ENCODE measurements around the gene QRICH2. TPM values are rescaled to one million over a fixed set of nuclear protein-coding genes. Genes with fewer than 3 reads are reported as not detected.

The QRICH2 gene
- total and polyA plus RNA-seq, 4 donors: 0.56 to 6.1 (median 0.67) TPM

GRCh38 chr17:76273445-76274111, 34.5 kb downstream of the QRICH2 start:
- 81% methylated on average over 26 of the region's 26 CpGs for WGBS
- Histone ChIP-seq H3K27me3 (ENCODE audit: control insufficient read depth in 4 of 4, insufficient read depth in 4 of 4, low read length in 3 of 4) (no peaks in the 10 kb centered on the region), H3K4me1 (ENCODE audit: control insufficient read depth in 4 of 4, insufficient read depth in 4 of 4, low read length in 3 of 4) (peaks cover 7 to 23% (median 16%) of the 10 kb centered on the region in 4 donors), H3K36me3 (ENCODE audit: control insufficient read depth in 4 of 4, insufficient read depth in 3 of 4, low read depth in 1 of 4, low read length in 3 of 4) (peaks cover 0 to 3% (median 0%) of the 10 kb centered on the region in 4 donors), H3K9me3 (ENCODE audit: control insufficient read depth in 4 of 4, low read length in 3 of 4) (no peaks in the 10 kb centered on the region), H3K4me3 (ENCODE audit: low read depth in 1 of 3, low read length in 3 of 3) (no peak overlapping the region), H3K27ac (ENCODE audit: low read depth in 1 of 2, low read length in 2 of 2) (no peak overlapping the region), H3K9ac (ENCODE audit: low read depth in 1 of 2, low read length in 2 of 2) (no peak overlapping the region)
- TF ChIP-seq JUND (IDR thresholded peaks at IDR 0.05): no peak
- TF ChIP-seq ATF3 (IDR thresholded peaks at IDR 0.05): no peak
- TF ChIP-seq REST (IDR thresholded peaks at IDR 0.05): no peak
- no peak for TF ChIP-seq CTCF (IDR thresholded peaks at IDR 0.05; ENCODE audit: low read depth, low read length, missing input control)
- no peak for TF ChIP-seq ZBTB33 (IDR thresholded peaks at IDR 0.05)
- TF ChIP-seq RAD21 (IDR thresholded peaks at IDR 0.05): no peak
- TF ChIP-seq NR2F2 (IDR thresholded peaks at IDR 0.05): no peak
- TF ChIP-seq EGR1 (IDR thresholded peaks at IDR 0.05; ENCODE audit: low read depth in 2 of 2): no peak
- DNase-seq (ENCODE audit: low spot score): no peak

GRCh38 chr17:76272541-76273444, 35.3 kb downstream of the QRICH2 start:
- Histone ChIP-seq H3K36me3 (ENCODE audit: control insufficient read depth in 4 of 4, insufficient read depth in 3 of 4, low read depth in 1 of 4, low read length in 3 of 4) (peaks cover 0 to 3% (median 0%) of the 10 kb centered on the region in 4 donors), H3K27me3 (ENCODE audit: control insufficient read depth in 4 of 4, insufficient read depth in 4 of 4, low read length in 3 of 4) (no peaks in the 10 kb centered on the region), H3K27ac (ENCODE audit: low read depth in 1 of 2, low read length in 2 of 2) (peak overlapping the region in 1 of 2 donors; percentile 59), H3K9ac (ENCODE audit: low read depth in 1 of 2, low read length in 2 of 2) (no peak overlapping the region), H3K4me1 (ENCODE audit: control insufficient read depth in 4 of 4, insufficient read depth in 4 of 4, low read length in 3 of 4) (peaks cover 7 to 26% (median 20%) of the 10 kb centered on the region in 4 donors), H3K9me3 (ENCODE audit: control insufficient read depth in 4 of 4, low read length in 3 of 4) (no peaks in the 10 kb centered on the region), H3K4me3 (ENCODE audit: low read depth in 1 of 3, low read length in 3 of 3) (no peak overlapping the region)
- DNase-seq (ENCODE audit: low spot score): no peak
- TF ChIP-seq ATF3 (IDR thresholded peaks at IDR 0.05): no peak
- TF ChIP-seq HNF4A (conservative IDR thresholded peaks at IDR 0.05): no peak
- no peak for TF ChIP-seq GABPA (IDR thresholded peaks at IDR 0.05 in 1 of 2, conservative IDR thresholded peaks at IDR 0.05 in 1 of 2)
- TF ChIP-seq REST (IDR thresholded peaks at IDR 0.05): no peak
- TF ChIP-seq FOXA1 (IDR thresholded peaks at IDR 0.05): no peak
- no peak for TF ChIP-seq HNF4G (IDR thresholded peaks at IDR 0.05)
- TF ChIP-seq YY1 (IDR thresholded peaks at IDR 0.05): no peak
- no peak for TF ChIP-seq NR2F2 (IDR thresholded peaks at IDR 0.05)
- no peak for TF ChIP-seq RXRA (IDR thresholded peaks at IDR 0.05)
- TF ChIP-seq TAF1 (conservative IDR thresholded peaks at IDR 0.05): no peak
- TF ChIP-seq FOXA2 (IDR thresholded peaks at IDR 0.05): no peak
- TF ChIP-seq SP1 (IDR thresholded peaks at IDR 0.05): no peak
- whole genome bisulfite sequencing: 78% methylated on average over 19 of the region's 19 CpGs

All from liver (tissue), 9 donors.